GM23338 (cell line): ENCODE data around the gene PKD1L1. TPM values are rescaled to one million over a fixed set of nuclear protein-coding genes. Genes with fewer than 3 reads are reported as not detected.

Experiments
- ATAC-seq: fragments of 200-7000 bp; cut with Tn5 transposase; 3 replicates; pipeline ENCODE4 v1.9.1; 2020
- DNase-seq: peaks from one replicate; pipeline ENCODE4 v3.0.0-alpha.2; 2015; ENCODE audit warnings: low spot score
- H2AFZ ChIP-seq: fragments of 200-600 bp; sonication (generic); 2 replicates; pipeline ENCODE4 v1.8.0; 2016; ENCODE audit warnings: antibody characterized with exemption, mild to moderate bottlenecking, moderate library complexity
- H3F3A ChIP-seq: fragments of 200-600 bp; sonication (generic); replicated peaks from 2 replicates; pipeline ENCODE4 v1.8.0; 2017; ENCODE audit warnings: antibody characterized with exemption, mixed run types, low read depth
- H3K27ac ChIP-seq: fragments of 200-600 bp; sonication (generic); 2 replicates; pipeline ENCODE4 v1.6.1; 2016; ENCODE audit warnings: low read depth
- H3K27me3 ChIP-seq: fragments of 200-600 bp; sonication (generic); 2 replicates; pipeline ENCODE4 v1.8.0; 2016; ENCODE audit warnings: mild to moderate bottlenecking, mixed run types, moderate library complexity; ENCODE audit not compliant: insufficient read depth
- H3K36me3 ChIP-seq: fragments of 200-600 bp; sonication (generic); 2 replicates; pipeline ENCODE4 v1.8.0; 2016; ENCODE audit warnings: mild to moderate bottlenecking; ENCODE audit not compliant: insufficient read depth
- H3K4me1 ChIP-seq: fragments of 200-600 bp; sonication (generic); 2 replicates; pipeline ENCODE4 v1.8.0; 2016; ENCODE audit warnings: mild to moderate bottlenecking, moderate library complexity; ENCODE audit not compliant: insufficient read depth
- H3K4me2 ChIP-seq: fragments of 200-600 bp; sonication (generic); 2 replicates; pipeline ENCODE4 v1.7.1; 2017; ENCODE audit warnings: mixed run types
- H3K4me3 ChIP-seq: fragments of 200-600 bp; sonication (generic); 2 replicates; pipeline ENCODE4 v1.6.1; 2016; ENCODE audit warnings: mixed run types
- H3K79me2 ChIP-seq: fragments of 200-600 bp; sonication (generic); replicated peaks from 2 replicates; pipeline ENCODE4 v1.8.0; 2017; ENCODE audit warnings: mild to moderate bottlenecking; ENCODE audit not compliant: insufficient read depth
- H3K9me2 ChIP-seq: fragments of 200-600 bp; sonication (generic); 2 replicates; pipeline ENCODE4 v1.8.0; 2017; ENCODE audit not compliant: insufficient read depth
- H4K20me1 ChIP-seq: fragments of 200-600 bp; sonication (generic); replicated peaks from 2 replicates; pipeline ENCODE4 v1.8.0; 2017; ENCODE audit warnings: mild to moderate bottlenecking; ENCODE audit not compliant: insufficient read depth
- H3K27ac Mint-ChIP-seq: 2 replicates; pipeline ENCODE4 v1.8.0; 2020; ENCODE audit warnings: inconsistent platforms, mild to moderate bottlenecking, moderate library complexity, mixed read lengths
- H3K27me3 Mint-ChIP-seq: 3 replicates; pipeline ENCODE4 v1.8.0; 2022; ENCODE audit warnings: low read depth, mild to moderate bottlenecking, moderate library complexity, mixed read lengths, inconsistent platforms; ENCODE audit not compliant: insufficient read depth, poor library complexity
- H3K36me3 Mint-ChIP-seq: 3 replicates; pipeline ENCODE4 v1.8.0; 2021; ENCODE audit warnings: low read depth, mild to moderate bottlenecking, inconsistent platforms, moderate library complexity, mixed read lengths
- H3K4me1 Mint-ChIP-seq: 3 replicates; pipeline ENCODE4 v1.8.0; 2020; ENCODE audit warnings: mild to moderate bottlenecking, inconsistent platforms, mixed read lengths
- H3K4me3 Mint-ChIP-seq: 3 replicates; pipeline ENCODE4 v1.8.0; 2021; ENCODE audit warnings: moderate library complexity, mild to moderate bottlenecking, inconsistent platforms, mixed read lengths
- H3K9me3 Mint-ChIP-seq: 3 replicates; pipeline ENCODE4 v1.8.0; 2020; ENCODE audit warnings: moderate library complexity, mild to moderate bottlenecking, inconsistent platforms, mixed read lengths
- EZH2 ChIP-seq: fragments of 200-600 bp; sonication (generic); IDR thresholded peaks from one replicate; pipeline ENCODE4 v1.8.0; 2017; ENCODE audit warnings: antibody characterized with exemption, mild to moderate bottlenecking, low read depth; ENCODE audit not compliant: unreplicated experiment
- JUNB ChIP-seq: IDR thresholded peaks from one replicate; pipeline ENCODE4 v1.6.1; 2016; ENCODE audit warnings: antibody characterized with exemption; ENCODE audit not compliant: unreplicated experiment
- STAT1 ChIP-seq: IDR thresholded peaks from one replicate; pipeline ENCODE4 v1.6.1; 2016; ENCODE audit warnings: antibody characterized with exemption; ENCODE audit not compliant: unreplicated experiment
- ZNF114 ChIP-seq: fragments of 250-450 bp; sonication (Bioruptor Pico); IDR thresholded peaks from 2 replicates; pipeline ENCODE4 v1.5.0; 2020; ENCODE audit warnings: mild to moderate bottlenecking, moderate library complexity
- ZNF331 ChIP-seq: fragments of 250-450 bp; sonication (Bioruptor Pico); IDR thresholded peaks from 2 replicates; pipeline ENCODE4 v1.5.0; 2020; ENCODE audit warnings: low read depth, mild to moderate bottlenecking, moderate library complexity
- polyA plus RNA-seq: library from polyadenylated mRNA; unstranded; fragments of >200 nt; fragmentation: Nextera tagmentation; extraction: Ambion mirVana; gene quantifications from 2 replicates; pipeline ENCODE4 v1.2.1, GENCODE V29; 2016
- total RNA-seq: library from RNA; depleted of rRNA; stranded (reverse); fragments of >200 nt; shearing (Covaris generic); gene quantifications from 2 replicates; pipeline ENCODE4 v1.2.3, GENCODE V29; 2014
- TF ChIP-seq, protein P1 (sequence below): fragments of 250-450 bp; sonication (Bioruptor Pico); IDR thresholded peaks from 2 replicates; pipeline ENCODE4 v1.5.0; 2020; ENCODE audit warnings: mild to moderate bottlenecking, moderate library complexity
- TF ChIP-seq, protein P2 (sequence below), 2 experiments: fragments of 200-600 bp in 1 of 2; sonication (generic) in 1 of 2; conservative IDR thresholded peaks; 2 replicates each; pipeline versions ENCODE4 v1.5.1 to v1.6.1; 2016 to 2017; ENCODE audit warnings: antibody characterized with exemption in 2 of 2, low read depth in 2 of 2, mild to moderate bottlenecking in 2 of 2, moderate library complexity in 1 of 2

The PKD1L1 gene
- total and polyA plus RNA-seq, 2 experiments from 2014 or later: 0.03 TPM; not detected in 1

DNA sequence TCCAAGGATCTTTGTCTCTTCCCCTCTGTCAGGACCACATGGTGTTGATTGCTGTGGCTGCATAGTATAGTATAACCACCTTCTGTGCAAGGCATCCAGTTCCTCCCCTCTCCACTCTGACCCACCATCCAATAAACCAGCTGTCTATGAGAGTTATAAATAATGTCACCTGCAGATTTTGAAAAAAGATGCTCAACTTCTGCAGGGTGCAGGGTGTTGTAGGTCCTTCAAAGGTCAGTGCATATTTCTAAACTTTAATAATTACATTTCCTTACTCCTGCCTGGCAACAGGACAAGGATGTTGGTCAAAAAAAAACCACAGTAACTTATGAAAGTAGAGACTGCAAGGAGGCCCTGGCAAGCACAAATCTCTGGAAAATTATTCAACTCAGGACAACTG is 166.2 kb downstream of the PKD1L1 start:
- H3F3A ChIP-seq: no peaks in the 10 kb centered on the region
- H2AFZ ChIP-seq: no peak overlapping the region
- ATAC-seq (no peak), DNase-seq (no peak)
- no peaks in the 10 kb centered on the region for H3K9me2 ChIP-seq
- H3K36me3 Mint-ChIP-seq: no peaks in the 10 kb centered on the region; the same call in 2 of the 3 replicates
- no peaks in the 10 kb centered on the region for H3K36me3 ChIP-seq
- no peak overlapping the region for H3K4me3 ChIP-seq
- H3K27me3 ChIP-seq: no peaks in the 10 kb centered on the region
- no peak overlapping the region for H3K4me3 Mint-ChIP-seq
- peaks cover 1% of the 10 kb centered on the region for H3K27me3 Mint-ChIP-seq
- peaks cover 8% of the 10 kb centered on the region for H3K4me1 Mint-ChIP-seq
- no peak overlapping the region for H3K27ac Mint-ChIP-seq
- H3K4me2 ChIP-seq: no peak overlapping the region
- H3K79me2 ChIP-seq: no peaks in the 10 kb centered on the region
- H3K9me3 Mint-ChIP-seq: peaks cover 2% of the 10 kb centered on the region; the same call in 2 of the 3 replicates
- no peak overlapping the region for H3K27ac ChIP-seq
- no peaks in the 10 kb centered on the region for H4K20me1 ChIP-seq
- TF ChIP-seq, protein P1, sequence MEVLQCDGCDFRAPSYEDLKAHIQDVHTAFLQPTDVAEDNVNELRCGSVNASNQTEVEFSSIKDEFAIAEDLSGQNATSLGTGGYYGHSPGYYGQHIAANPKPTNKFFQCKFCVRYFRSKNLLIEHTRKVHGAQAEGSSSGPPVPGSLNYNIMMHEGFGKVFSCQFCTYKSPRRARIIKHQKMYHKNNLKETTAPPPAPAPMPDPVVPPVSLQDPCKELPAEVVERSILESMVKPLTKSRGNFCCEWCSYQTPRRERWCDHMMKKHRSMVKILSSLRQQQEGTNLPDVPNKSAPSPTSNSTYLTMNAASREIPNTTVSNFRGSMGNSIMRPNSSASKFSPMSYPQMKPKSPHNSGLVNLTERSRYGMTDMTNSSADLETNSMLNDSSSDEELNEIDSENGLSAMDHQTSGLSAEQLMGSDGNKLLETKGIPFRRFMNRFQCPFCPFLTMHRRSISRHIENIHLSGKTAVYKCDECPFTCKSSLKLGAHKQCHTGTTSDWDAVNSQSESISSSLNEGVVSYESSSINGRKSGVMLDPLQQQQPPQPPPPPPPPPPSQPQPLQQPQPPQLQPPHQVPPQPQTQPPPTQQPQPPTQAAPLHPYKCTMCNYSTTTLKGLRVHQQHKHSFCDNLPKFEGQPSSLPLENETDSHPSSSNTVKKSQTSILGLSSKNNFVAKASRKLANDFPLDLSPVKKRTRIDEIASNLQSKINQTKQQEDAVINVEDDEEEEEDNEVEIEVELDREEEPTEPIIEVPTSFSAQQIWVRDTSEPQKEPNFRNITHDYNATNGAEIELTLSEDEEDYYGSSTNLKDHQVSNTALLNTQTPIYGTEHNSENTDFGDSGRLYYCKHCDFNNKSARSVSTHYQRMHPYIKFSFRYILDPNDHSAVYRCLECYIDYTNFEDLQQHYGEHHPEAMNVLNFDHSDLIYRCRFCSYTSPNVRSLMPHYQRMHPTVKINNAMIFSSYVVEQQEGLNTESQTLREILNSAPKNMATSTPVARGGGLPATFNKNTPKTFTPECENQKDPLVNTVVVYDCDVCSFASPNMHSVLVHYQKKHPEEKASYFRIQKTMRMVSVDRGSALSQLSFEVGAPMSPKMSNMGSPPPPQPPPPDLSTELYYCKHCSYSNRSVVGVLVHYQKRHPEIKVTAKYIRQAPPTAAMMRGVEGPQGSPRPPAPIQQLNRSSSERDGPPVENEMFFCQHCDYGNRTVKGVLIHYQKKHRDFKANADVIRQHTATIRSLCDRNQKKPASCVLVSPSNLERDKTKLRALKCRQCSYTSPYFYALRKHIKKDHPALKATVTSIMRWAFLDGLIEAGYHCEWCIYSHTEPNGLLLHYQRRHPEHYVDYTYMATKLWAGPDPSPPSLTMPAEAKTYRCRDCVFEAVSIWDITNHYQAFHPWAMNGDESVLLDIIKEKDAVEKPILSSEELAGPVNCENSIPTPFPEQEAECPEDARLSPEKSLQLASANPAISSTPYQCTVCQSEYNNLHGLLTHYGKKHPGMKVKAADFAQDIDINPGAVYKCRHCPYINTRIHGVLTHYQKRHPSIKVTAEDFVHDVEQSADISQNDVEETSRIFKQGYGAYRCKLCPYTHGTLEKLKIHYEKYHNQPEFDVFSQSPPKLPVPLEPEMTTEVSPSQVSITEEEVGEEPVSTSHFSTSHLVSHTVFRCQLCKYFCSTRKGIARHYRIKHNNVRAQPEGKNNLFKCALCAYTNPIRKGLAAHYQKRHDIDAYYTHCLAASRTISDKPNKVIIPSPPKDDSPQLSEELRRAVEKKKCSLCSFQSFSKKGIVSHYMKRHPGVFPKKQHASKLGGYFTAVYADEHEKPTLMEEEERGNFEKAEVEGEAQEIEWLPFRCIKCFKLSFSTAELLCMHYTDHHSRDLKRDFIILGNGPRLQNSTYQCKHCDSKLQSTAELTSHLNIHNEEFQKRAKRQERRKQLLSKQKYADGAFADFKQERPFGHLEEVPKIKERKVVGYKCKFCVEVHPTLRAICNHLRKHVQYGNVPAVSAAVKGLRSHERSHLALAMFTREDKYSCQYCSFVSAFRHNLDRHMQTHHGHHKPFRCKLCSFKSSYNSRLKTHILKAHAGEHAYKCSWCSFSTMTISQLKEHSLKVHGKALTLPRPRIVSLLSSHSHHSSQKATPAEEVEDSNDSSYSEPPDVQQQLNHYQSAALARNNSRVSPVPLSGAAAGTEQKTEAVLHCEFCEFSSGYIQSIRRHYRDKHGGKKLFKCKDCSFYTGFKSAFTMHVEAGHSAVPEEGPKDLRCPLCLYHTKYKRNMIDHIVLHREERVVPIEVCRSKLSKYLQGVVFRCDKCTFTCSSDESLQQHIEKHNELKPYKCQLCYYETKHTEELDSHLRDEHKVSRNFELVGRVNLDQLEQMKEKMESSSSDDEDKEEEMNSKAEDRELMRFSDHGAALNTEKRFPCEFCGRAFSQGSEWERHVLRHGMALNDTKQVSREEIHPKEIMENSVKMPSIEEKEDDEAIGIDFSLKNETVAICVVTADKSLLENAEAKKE (CRISPR knock-in tag): no peak
- TF ChIP-seq JUNB (no peak), ZNF114 (CRISPR knock-in tag) (no peak), STAT1 (no peak), ZNF331 (no peak), EZH2 (no peak)
- TF ChIP-seq, protein P2, sequence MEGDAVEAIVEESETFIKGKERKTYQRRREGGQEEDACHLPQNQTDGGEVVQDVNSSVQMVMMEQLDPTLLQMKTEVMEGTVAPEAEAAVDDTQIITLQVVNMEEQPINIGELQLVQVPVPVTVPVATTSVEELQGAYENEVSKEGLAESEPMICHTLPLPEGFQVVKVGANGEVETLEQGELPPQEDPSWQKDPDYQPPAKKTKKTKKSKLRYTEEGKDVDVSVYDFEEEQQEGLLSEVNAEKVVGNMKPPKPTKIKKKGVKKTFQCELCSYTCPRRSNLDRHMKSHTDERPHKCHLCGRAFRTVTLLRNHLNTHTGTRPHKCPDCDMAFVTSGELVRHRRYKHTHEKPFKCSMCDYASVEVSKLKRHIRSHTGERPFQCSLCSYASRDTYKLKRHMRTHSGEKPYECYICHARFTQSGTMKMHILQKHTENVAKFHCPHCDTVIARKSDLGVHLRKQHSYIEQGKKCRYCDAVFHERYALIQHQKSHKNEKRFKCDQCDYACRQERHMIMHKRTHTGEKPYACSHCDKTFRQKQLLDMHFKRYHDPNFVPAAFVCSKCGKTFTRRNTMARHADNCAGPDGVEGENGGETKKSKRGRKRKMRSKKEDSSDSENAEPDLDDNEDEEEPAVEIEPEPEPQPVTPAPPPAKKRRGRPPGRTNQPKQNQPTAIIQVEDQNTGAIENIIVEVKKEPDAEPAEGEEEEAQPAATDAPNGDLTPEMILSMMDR (conservative IDR thresholded peaks at IDR 0.05; ENCODE audit: low read depth in 2 of 2): no peak
- no peaks in the 10 kb centered on the region for H3K4me1 ChIP-seq
